ENCODE data around the gene ALX4. TPM values are rescaled to one million over a fixed set of nuclear protein-coding genes. Genes with fewer than 3 reads are reported as not detected.

Gene ALX4
- total RNA-seq, 2 experiments from 2014 or later = not detected

DNA sequence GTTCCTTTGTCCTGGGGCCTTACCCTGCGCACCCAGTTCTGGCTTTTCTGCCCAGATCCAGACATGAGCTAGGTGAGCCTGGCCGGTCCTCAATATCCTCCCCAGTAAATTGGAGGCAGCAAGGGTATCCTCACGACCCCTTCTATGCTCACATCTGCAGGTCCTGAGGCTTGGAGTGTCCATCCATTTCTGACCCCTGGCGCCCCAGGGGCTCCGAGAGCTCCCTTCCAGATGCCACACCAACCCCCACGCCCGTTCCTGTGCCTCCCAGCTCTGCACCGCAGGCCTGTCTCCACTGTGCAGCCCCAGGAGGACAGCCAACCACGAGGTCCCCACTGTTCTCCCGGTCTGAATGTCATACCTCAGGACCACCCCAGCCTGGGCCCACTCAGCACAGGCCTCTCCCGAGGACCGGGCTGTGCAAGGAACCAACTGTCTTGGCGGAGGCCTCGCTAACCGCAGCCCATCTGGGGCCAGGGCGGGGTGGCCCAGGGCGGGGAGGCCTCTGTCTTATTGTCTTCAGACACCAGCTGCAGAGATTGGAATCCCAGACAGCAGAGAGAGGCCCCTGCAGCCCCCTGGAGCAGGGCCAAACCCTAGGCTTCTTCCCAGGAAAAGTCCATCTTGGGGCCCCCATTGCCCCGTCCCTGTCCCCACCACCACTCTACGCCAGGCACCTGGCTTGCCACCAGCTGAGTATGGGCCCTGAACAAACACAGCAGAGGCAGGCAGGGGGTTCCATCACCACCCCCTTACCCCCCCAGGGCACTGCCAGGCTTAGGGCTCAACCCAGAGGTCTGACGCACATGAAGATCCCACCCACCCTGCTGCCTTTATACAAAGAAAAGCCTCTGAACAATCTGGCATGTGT is 39.3 kb downstream of the ALX4 start:
- no peaks in the 10 kb centered on the region for H3K4me1 Mint-ChIP-seq
- CTCF ChIA-PET = no interaction called here
- H3K9me3 Mint-ChIP-seq = no peaks in the 10 kb centered on the region
- H3K27me3 Mint-ChIP-seq = peaks cover 3% of the 10 kb centered on the region
- no peak overlapping the region for H3K4me3 Mint-ChIP-seq
- POLR2A ChIA-PET = no interaction called here
- no peak overlapping the region for H3K27ac Mint-ChIP-seq
- H3K36me3 Mint-ChIP-seq (ENCODE audit: low read depth) = no peaks in the 10 kb centered on the region
- no peak for DNase-seq

DNA sequence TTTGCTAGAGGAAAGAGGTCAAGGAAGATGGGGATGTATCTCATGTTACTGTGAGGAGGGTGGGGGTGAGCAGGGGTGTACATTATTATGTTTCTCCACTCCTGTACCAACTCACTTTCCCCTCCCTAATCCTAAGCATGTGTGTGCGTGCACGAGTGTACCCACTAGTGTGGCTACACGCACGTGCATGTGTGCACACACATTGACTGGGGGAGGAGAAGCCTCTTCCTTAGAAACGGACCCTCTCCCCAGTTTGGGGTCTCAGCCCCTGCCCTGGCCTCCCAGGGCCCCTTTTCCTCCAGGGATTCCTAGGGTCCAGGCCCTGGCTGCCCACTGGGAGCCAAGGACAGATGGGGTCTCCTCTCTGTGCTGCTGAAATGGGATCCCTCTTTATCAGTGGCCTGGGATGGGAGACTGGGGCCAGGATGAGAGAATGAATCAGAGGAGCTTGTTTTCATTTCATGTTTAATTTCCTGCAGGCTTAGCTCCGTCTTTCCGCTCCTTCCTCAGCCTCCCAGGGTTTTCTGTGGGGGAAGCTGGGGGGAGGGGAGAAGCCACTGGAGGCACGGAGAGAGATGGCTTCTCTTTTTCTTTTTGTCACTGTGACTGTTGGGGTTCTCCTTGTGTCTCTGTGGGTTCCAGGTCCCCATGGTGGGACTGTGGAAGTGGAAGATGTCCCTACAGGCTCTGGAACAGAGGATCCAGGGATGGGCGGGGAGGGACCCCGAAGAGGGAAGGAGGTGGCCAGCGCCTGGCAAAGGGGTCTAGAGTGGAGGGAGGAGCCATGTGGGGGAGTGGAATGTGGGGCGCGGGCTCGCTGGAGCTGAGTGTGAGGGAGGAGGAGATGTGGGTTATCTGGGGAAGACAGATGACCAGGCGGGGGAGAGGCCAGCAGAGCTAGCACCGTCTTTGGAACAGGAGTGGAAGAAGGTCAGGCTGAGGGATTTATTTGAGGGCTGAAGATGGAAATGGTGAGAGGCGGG is 40.3 kb downstream of the ALX4 start:
- Mint-ChIP-seq H3K4me3 (no peak overlapping the region), H3K27ac (no peak overlapping the region), H3K4me1 (no peaks in the 10 kb centered on the region), H3K27me3 (peaks cover 3% of the 10 kb centered on the region), H3K36me3 (ENCODE audit: low read depth) (no peaks in the 10 kb centered on the region), H3K9me3 (no peaks in the 10 kb centered on the region)
- DNase-seq = no peak
- POLR2A ChIA-PET = no interaction called here
- CTCF ChIA-PET = no interaction called here

DNA sequence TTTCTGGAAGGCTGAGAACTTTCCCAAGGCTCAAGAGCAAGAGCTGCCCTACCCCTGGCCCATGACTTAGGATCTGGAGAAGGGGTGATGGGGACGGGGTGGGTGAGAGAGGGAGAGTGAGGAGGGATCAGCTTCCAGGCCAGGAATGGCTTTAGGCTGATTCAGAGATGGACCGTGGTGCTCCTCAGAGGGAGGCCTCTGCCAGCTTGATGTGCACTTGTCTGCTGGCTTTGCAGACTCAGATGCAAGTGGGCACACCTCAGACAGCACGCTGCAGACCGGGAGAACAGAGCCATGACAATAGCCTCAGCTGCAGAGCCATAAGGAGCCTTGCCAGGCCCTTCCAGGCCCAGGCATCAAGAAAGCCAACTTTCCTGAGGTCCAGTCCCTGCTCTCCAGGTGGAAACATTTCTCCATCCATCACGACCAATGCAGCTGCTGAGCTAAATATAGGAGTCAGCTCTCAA is 41.3 kb downstream of the ALX4 start:
- Mint-ChIP-seq H3K4me3 (no peak overlapping the region), H3K27ac (no peak overlapping the region), H3K9me3 (no peaks in the 10 kb centered on the region), H3K4me1 (no peaks in the 10 kb centered on the region), H3K27me3 (peaks cover 3% of the 10 kb centered on the region), H3K36me3 (ENCODE audit: low read depth) (no peaks in the 10 kb centered on the region)
- CTCF ChIA-PET = no interaction called here
- POLR2A ChIA-PET = no interaction called here
- no peak for DNase-seq

DNA sequence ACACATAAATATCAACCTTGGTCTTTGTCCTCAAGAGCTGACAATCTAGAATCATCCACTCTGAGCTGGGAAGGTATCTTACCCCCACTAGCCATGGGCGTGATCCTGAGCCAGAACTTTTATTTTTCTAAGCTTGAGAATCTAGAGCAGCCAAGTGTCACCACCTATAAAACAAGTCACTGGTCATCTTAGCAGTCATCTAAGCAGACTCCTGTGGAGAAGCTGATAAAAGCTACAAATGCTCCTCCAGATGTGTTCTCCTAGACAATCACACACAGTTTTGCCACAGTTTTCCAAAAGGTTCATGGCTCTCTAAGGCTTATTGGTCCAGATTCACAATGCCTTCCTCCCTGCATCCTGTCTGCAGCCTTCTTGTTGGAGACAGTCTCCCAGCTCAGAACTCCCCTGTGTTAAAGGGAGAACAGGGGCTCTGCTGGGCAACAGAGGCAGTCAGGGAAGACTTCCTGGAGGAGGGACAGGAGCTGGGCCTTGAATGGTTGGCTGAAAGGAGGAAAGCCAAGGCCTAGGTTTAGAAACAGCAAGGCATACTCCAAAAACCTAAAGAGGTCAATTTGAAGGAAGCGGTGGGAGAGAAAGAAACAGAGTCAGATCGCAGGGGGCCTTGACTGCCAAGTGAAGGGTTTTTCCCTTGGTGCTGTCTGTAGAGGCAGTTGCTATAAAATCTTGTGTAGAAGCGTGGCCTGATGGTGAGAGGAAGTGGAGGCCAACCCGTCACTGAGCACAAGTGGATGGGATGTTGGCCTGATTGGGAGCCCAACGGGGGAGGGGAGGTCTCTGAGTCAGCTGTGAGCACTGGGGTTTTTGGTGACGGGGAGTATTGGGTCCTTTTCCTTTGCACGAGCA is 42.0 kb downstream of the ALX4 start:
- Mint-ChIP-seq H3K36me3 (ENCODE audit: low read depth) (no peaks in the 10 kb centered on the region), H3K9me3 (no peaks in the 10 kb centered on the region), H3K4me1 (no peaks in the 10 kb centered on the region), H3K4me3 (no peak overlapping the region), H3K27me3 (no peaks in the 10 kb centered on the region), H3K27ac (no peak overlapping the region)
- ChIA-PET CTCF (no interaction called here), POLR2A (no interaction called here)
- DNase-seq = no peak

DNA sequence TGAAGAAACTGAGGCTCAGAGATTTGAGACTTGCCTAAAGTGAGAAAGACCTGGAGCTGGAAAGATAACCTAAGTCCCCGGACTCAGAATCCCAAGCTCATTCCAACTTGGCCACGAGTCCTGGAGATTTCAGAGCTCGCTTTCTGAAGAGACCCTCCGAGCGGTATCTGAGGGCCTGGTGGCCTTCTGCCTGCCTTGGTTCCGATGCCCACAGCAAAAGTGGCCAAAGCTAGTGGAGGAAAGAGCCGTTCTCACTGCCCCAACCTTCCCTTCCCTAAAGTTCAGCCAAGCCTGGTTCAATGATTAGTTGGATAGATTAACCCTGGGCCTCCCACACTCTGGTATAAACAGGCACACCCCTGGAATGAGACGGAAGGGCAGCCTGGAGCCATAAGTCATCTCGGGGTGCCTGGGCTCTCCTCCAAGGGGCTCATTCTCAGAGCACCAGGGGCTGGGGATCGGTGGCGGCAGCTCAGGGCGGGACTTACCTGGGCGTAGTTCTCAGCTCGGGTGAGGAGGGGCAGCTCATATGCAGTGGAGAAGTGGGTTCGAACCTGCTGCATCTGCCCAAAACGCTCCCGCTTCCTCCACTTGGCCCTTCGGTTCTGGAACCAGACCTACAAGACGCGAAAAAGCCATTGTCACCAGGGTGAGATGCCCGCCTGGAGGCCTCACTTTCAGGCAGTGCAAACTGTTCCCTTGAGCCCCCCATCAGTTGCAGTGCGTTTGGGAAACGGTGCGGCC is 42.8 kb downstream of the ALX4 start:
- Mint-ChIP-seq H3K4me1 (no peaks in the 10 kb centered on the region), H3K36me3 (ENCODE audit: low read depth) (no peaks in the 10 kb centered on the region), H3K9me3 (no peaks in the 10 kb centered on the region), H3K27me3 (no peaks in the 10 kb centered on the region), H3K4me3 (no peak overlapping the region), H3K27ac (no peak overlapping the region)
- ChIA-PET POLR2A (no interaction called here), CTCF (no interaction called here)
- no peak for DNase-seq

DNA sequence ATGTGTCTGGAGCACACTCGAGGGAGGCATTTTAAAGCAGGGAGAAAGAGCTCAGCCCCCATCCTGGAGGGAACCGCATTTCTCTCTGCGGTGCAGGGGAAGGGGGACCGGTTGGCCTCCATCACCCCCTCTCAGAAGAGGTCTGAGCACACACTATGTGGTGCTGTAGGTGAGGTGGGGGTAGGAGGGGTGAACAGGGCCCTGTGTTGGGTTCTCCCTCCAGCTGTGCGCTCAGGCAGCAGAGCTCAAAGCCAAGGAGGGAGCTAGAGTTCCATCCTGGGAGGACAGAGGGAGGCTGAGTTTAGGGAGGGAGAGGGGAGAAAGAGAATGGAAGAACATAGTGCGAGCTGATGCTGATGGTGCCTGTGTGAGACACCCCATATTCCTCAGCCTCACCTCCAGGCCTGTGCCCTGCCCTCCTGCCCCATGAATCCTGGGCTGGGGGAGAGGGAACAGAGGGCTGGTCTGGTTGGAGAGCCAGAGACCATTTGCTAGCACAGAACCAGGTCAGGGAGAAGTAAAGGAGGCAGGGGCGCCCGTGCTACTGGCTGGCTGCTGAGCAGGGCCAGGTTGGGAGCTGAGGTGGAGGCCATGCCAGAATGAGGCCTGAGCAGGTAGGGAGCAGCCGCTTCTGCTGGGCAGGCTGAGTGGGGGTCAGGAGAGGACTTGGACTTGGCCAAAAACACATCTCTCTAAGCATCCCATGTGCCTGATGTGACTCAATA is 43.7 kb downstream of the ALX4 start:
- DNase-seq = no peak
- Mint-ChIP-seq H3K9me3 (no peaks in the 10 kb centered on the region), H3K4me3 (no peak overlapping the region), H3K27me3 (no peaks in the 10 kb centered on the region), H3K4me1 (no peaks in the 10 kb centered on the region), H3K36me3 (ENCODE audit: low read depth) (no peaks in the 10 kb centered on the region), H3K27ac (no peak overlapping the region)
- POLR2A ChIA-PET = no interaction called here
- CTCF ChIA-PET = no interaction called here

DNA sequence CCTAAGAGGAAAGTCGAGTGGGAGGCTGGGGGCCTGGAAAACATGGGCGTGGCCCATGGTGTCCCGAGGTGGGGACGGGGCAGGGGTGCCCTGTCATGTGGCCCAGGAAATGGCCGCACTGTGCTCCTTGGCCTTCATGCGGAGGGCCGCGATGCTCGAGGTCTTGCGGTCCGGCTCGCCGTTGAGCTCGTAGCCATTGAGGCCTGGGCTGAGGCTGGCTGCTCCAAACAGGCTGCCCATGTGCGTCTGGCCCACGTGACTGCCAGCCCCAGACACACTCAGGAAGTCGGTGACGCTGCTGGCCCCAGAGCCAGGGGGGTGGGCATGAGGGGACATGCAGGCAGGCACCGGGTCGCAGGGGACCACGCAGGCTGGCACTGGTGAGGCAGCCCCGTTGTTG is 45.2 kb downstream of the ALX4 start:
- no peaks in the 10 kb centered on the region for H3K36me3 Mint-ChIP-seq (ENCODE audit: low read depth)
- no peaks in the 10 kb centered on the region for H3K27me3 Mint-ChIP-seq
- peaks cover 1% of the 10 kb centered on the region for H3K4me1 Mint-ChIP-seq
- DNase-seq = no peak
- H3K4me3 Mint-ChIP-seq = no peak overlapping the region
- ChIA-PET POLR2A (no interaction called here), CTCF (no interaction called here)
- H3K27ac Mint-ChIP-seq = no peak overlapping the region
- no peaks in the 10 kb centered on the region for H3K9me3 Mint-ChIP-seq

DNA sequence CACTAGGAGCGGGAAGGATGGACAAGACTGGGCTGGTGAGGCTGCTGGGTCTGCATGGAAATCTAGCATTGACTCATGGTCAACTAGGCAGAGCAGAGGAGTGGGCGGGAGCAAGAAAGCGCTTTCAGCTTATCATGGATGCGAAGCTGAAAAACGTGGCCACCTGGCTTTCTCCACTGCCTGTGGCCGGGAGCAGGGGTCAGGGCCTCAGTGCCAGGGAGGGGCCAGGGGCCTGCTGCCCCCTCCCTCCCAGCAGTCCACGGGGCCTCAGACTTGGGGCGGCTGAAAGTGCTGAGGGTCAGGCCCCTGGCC is 45.5 kb downstream of the ALX4 start:
- ChIA-PET POLR2A (no interaction called here), CTCF (no interaction called here)
- no peak for DNase-seq
- Mint-ChIP-seq H3K27me3 (no peaks in the 10 kb centered on the region), H3K4me3 (no peak overlapping the region), H3K27ac (no peak overlapping the region), H3K36me3 (ENCODE audit: low read depth) (no peaks in the 10 kb centered on the region), H3K9me3 (no peaks in the 10 kb centered on the region), H3K4me1 (peaks cover 5% of the 10 kb centered on the region)

DNA sequence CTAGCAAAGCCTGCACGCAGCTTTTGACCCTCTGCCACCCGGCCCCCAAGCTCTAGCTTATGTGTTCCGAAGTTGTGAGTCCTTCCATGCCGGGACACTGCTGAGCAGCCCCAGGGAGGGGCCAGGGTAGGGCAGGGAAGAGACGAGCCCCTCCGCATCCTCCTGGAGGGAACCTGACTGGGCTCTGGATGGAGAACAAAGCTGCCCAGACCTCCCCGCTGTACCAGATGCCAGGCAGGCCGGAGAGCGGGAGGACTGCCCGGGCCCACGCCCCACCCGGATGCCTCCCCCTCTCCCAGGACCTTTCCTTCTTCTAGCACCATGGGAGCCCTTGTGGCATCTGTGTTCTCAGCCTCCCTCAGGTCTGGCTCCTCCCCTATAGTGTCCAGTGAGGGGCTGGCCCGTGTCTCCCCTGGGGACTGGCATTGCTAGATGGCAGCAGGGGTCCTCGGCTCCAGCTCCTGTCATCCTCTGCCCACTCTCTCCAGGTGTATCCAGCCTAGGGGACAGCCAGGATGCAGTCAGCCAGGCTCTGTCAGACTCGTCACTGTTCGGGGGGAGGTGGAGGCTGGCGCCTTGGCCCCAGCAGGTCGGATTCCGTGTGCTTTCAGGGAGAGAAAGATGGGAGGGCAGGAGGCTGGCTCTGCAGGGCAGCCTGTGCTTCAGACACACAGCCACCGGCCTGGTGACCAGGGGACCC is 46.1 kb downstream of the ALX4 start:
- DNase-seq = no peak
- Mint-ChIP-seq H3K27me3 (no peaks in the 10 kb centered on the region), H3K4me3 (no peak overlapping the region), H3K27ac (no peak overlapping the region), H3K9me3 (no peaks in the 10 kb centered on the region), H3K4me1 (peaks cover 10% of the 10 kb centered on the region), H3K36me3 (ENCODE audit: low read depth) (no peaks in the 10 kb centered on the region)
- ChIA-PET POLR2A (no interaction called here), CTCF (no interaction called here)

DNA sequence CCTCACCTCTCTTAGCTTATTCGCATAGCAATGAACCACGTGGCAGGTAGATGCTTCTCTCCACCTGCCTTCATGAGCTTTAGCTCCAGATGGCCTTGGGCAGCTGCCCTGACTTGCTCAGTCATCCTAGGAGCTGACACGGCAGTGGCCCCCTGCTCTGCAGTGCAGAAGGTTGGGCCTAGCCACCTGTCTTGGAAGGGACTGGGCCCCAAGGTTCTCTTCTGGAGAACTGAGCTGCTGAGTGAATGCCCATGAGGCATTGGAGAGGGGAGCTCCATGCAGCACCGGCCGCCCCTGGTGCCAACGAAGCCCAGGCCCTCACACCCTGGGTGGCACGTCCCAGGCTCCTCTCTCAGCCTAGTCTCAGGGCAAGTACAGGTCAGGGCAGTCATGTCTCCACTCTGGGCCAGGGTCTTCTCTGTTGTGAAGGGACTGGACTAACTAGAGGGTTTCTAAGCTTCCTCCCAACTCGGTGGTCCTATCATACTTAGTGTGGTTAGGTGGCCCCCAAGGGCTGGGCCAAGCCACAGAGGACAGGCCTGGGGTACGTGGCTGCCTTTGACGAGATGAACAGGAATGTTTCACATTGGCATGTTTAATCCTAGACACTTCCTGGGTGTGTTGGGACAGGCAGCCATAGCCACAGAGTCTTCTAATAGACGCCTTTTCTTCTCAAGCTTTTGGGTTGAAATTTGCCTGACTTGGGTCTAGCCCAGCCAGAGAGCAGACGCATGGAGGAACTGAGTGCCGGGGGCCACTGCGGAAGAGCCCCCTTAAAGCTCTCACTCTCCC is 47.9 kb downstream of the ALX4 start:
- H3K27ac Mint-ChIP-seq = no peak overlapping the region
- no peak for DNase-seq
- no peaks in the 10 kb centered on the region for H3K9me3 Mint-ChIP-seq
- CTCF ChIA-PET = no interaction called here
- POLR2A ChIA-PET = no interaction called here
- H3K27me3 Mint-ChIP-seq = no peaks in the 10 kb centered on the region
- no peaks in the 10 kb centered on the region for H3K36me3 Mint-ChIP-seq (ENCODE audit: low read depth)
- H3K4me3 Mint-ChIP-seq = no peak overlapping the region
- H3K4me1 Mint-ChIP-seq = peaks cover 29% of the 10 kb centered on the region

DNA sequence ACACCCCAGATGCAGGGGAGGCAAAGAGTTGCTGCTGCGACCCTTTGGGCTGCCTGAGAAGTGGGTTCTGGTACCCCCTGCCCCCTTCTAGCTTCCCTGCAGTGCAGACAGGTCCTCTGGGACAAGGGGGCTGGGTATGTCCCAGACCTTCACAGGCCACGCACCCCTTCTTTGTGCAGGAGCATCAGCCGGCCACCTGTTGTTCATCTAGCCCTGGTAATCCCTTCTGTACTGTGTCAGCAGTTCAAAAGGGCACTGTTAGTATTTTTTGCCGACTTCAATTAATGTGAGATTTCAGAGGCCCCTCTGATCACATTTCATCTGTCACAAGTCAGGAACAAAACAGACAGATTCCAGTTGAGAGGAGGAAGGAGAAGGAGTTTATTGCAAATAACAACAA is 49.9 kb downstream of the ALX4 start:
- POLR2A ChIA-PET = no interaction called here
- DNase-seq = no peak
- no peak overlapping the region for H3K27ac Mint-ChIP-seq
- H3K27me3 Mint-ChIP-seq = no peaks in the 10 kb centered on the region
- H3K9me3 Mint-ChIP-seq = no peaks in the 10 kb centered on the region
- CTCF ChIA-PET = no interaction called here
- no peak overlapping the region for H3K4me3 Mint-ChIP-seq
- H3K36me3 Mint-ChIP-seq (ENCODE audit: low read depth) = no peaks in the 10 kb centered on the region
- H3K4me1 Mint-ChIP-seq = peaks cover 36% of the 10 kb centered on the region
